ENCODE measurements around the gene TECPR1.

The TECPR1 gene

GRCh38 chr7:98203261-98203963 is 48.6 kb downstream of the TECPR1 start:
- no peaks in the 10 kb centered on the region for H3K27me3 ChIP-seq (ENCODE audit: insufficient read depth, poor library complexity, severe bottlenecking)
- no peak for TF ChIP-seq GABPA (IDR thresholded peaks at IDR 0.05; ENCODE audit: low read depth)
- no peak for TF ChIP-seq CTCF (IDR thresholded peaks at IDR 0.05; ENCODE audit: insufficient read depth, low read length)
- TF ChIP-seq REST (IDR thresholded peaks at IDR 0.05; ENCODE audit: insufficient replicate concordance, low read depth): no peak
- TF ChIP-seq SPI1 (IDR thresholded peaks at IDR 0.05; ENCODE audit: borderline replicate concordance, low read depth): no peak
- no peak for TF ChIP-seq POLR2AphosphoS5 (IDR thresholded peaks at IDR 0.05; ENCODE audit: low read depth)
- H3K27ac ChIP-seq (replicated peaks): no peak overlapping the region
- H3K4me3 ChIP-seq (replicated peaks; ENCODE audit: insufficient read depth, low read length): no peak overlapping the region
- no peak for DNase-seq (ENCODE audit: low read depth in 1 of 2, low spot score in 1 of 2)

- TF ChIP-seq POLR2AphosphoS5 (IDR thresholded peaks at IDR 0.05; ENCODE audit: low read depth) (peak; percentile 75), SPI1 (IDR thresholded peaks at IDR 0.05; ENCODE audit: borderline replicate concordance, low read depth) (peak; percentile 97), GABPA (IDR thresholded peaks at IDR 0.05; ENCODE audit: low read depth) (no peak), CTCF (IDR thresholded peaks at IDR 0.05; ENCODE audit: insufficient read depth, low read length) (no peak), REST (IDR thresholded peaks at IDR 0.05; ENCODE audit: insufficient replicate concordance, low read depth) (no peak)
- Histone ChIP-seq H3K4me3 (replicated peaks; ENCODE audit: insufficient read depth, low read length) (no peak overlapping the region), H3K27ac (replicated peaks) (no peak overlapping the region), H3K27me3 (ENCODE audit: insufficient read depth, poor library complexity, severe bottlenecking) (no peaks in the 10 kb centered on the region)
- DNase-seq (ENCODE audit: low read depth in 1 of 2, low spot score in 1 of 2): peak; percentile 49 to 92
Observed at GRCh38 chr7:98202367-98203195, 49.5 kb downstream of the TECPR1 start.

GRCh38 chr7:98200364-98200763 is 51.7 kb downstream of the TECPR1 start:
- no peak for TF ChIP-seq REST (IDR thresholded peaks at IDR 0.05; ENCODE audit: insufficient replicate concordance, low read depth)
- no peak for TF ChIP-seq POLR2AphosphoS5 (IDR thresholded peaks at IDR 0.05; ENCODE audit: low read depth)
- no peak for TF ChIP-seq CTCF (IDR thresholded peaks at IDR 0.05; ENCODE audit: insufficient read depth, low read length)
- TF ChIP-seq SPI1 (IDR thresholded peaks at IDR 0.05; ENCODE audit: borderline replicate concordance, low read depth): no peak
- TF ChIP-seq GABPA (IDR thresholded peaks at IDR 0.05; ENCODE audit: low read depth): no peak
- DNase-seq (ENCODE audit: low read depth in 1 of 2, low spot score in 1 of 2): no peak
- no peaks in the 10 kb centered on the region for H3K27me3 ChIP-seq (ENCODE audit: insufficient read depth, poor library complexity, severe bottlenecking)
- H3K27ac ChIP-seq (replicated peaks): no peak overlapping the region
- H3K4me3 ChIP-seq (replicated peaks; ENCODE audit: insufficient read depth, low read length): no peak overlapping the region
